Measurements from ENCODE around the gene EP400.

The EP400 gene

DNA sequence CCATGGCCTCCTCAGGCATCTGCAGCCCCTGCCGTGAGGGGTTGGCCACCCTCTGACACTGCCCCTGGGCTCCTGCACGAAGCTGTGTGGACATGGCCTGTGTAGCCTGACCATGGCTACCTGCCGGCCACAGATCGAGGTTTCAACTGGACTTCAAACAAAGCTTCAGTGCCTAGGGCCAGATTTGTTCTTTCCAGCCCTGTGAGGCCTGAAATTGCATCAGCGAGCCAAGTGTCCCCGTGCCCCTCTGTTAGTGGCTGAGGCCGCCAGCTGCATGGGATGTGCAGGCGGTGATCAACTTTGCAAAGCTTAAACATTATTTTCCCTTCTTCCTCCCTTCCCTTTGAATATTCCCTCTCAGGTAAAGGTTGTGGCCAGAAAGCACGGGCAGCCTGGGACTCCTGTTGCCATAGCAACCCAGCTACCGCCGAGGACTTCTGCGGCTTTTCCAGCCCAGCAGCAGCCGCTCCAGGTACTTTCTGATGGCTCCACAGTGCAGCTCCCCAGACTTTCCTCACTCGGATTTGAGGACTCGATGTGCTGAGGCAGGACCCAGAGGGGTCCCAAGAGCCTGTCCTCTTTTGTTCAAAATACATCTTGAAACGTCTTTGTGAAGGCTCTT is 158.6 kb downstream of the EP400 start:
- DNase-seq (ENCODE audit: insufficient read length, low spot score) (no peak), FAIRE-seq (no peak)

- FAIRE-seq (no peak), DNase-seq (ENCODE audit: insufficient read length, low spot score) (no peak)
Observed at GRCh38 chr12:132109741-132110140, 160.0 kb downstream of the EP400 start.

- DNase-seq (ENCODE audit: insufficient read length, low spot score), result no peak
- FAIRE-seq, result no peak
Observed at GRCh38 chr12:132110677-132111076, 160.9 kb downstream of the EP400 start.

GRCh38 chr12:132111654-132112304 is 162.0 kb downstream of the EP400 start:
- FAIRE-seq (no peak), DNase-seq (ENCODE audit: insufficient read length, low spot score) (no peak)

- DNase-seq (ENCODE audit: insufficient read length, low spot score) (no peak), FAIRE-seq (no peak)
Observed at GRCh38 chr12:132114667-132115066, 164.9 kb downstream of the EP400 start.

GRCh38 chr12:132115500-132115899 is 165.8 kb downstream of the EP400 start:
- DNase-seq (ENCODE audit: insufficient read length, low spot score) (no peak), FAIRE-seq (no peak)

GRCh38 chr12:132116709-132117557 is 167.2 kb downstream of the EP400 start:
- FAIRE-seq, result no peak
- no peak for DNase-seq (ENCODE audit: insufficient read length, low spot score)

DNA sequence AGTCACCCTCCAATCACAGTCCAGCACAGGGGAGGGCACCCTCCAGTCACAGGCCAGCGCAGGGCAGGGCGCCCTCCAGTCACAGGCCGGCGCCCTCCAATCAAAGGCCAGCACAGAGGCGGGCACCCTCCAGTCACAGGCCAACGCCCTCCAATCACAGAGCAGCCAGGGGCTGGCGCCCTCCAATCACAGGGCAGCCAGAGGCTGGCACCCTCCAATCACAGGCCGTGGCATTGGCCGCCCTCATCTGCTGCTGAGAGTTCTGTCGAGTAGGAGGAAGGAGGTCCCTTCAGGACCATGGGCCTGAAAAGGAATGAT is 167.8 kb downstream of the EP400 start:
- FAIRE-seq (no peak), DNase-seq (ENCODE audit: insufficient read length, low spot score) (no peak)

DNA sequence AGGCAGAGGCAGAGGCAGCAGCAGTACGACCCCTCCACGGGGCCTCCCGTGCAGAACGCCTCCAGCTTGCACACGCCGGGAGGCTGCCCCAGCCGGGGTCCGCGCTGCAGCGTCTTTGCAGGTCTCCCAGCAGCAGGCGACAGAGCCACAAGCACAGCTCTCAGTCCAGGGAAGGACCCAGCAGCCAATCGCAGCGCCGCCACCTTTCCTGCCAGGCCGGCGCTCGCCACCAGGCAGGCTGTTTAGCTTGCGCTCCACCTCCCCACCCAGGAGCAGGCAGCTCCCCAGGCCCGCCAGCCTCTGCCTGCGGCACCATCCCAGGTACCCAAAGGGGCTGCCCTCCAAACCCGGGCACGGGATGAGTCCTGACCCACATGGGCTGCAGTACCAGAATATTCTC is 169.1 kb downstream of the EP400 start:
- DNase-seq (ENCODE audit: insufficient read length, low spot score) (no peak), FAIRE-seq (no peak)

- no peak for DNase-seq (ENCODE audit: insufficient read length, low spot score)
Observed at GRCh38 chr12:132121283-132121682, 171.5 kb downstream of the EP400 start.

GRCh38 chr12:132123970-132124765 is 174.4 kb downstream of the EP400 start:
- DNase-seq (ENCODE audit: insufficient read length, low spot score) (no peak), FAIRE-seq (peak; percentile 55)

More at GRCh38 chr12:132121283-132121682, 171.5 kb downstream of the EP400 start:
- no peak for FAIRE-seq

- DNase-seq (ENCODE audit: insufficient read length, low spot score) (no peak), FAIRE-seq (no peak)
Observed at GRCh38 chr12:132124766-132125425, 175.2 kb downstream of the EP400 start.

GRCh38 chr12:132125736-132126135 is 176.0 kb downstream of the EP400 start:
- no peak for FAIRE-seq

DNA sequence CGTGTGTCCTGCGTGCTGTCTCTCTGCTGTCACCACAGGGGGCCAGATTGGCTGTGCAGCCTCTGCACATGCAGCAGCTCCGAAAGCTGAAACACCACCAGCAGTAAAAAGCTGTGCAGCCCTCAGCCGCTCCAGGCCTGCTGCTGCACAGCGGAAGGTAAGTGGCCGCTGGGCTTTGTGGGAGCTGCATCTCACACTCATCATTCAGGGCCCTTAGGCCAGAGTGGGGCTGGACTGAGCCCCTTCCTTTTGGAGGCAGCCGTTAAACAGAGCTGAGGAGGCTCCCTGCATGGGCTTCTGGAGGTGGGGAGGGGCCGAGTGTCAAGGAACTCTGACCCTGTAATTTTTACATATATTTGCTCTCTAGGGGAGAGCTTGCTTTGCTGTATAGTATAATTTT is 177.3 kb downstream of the EP400 start:
- DNase-seq (ENCODE audit: insufficient read length, low spot score) (no peak), FAIRE-seq (no peak)

More at GRCh38 chr12:132125736-132126135, 176.0 kb downstream of the EP400 start:
- no peak for DNase-seq (ENCODE audit: insufficient read length, low spot score)

DNA sequence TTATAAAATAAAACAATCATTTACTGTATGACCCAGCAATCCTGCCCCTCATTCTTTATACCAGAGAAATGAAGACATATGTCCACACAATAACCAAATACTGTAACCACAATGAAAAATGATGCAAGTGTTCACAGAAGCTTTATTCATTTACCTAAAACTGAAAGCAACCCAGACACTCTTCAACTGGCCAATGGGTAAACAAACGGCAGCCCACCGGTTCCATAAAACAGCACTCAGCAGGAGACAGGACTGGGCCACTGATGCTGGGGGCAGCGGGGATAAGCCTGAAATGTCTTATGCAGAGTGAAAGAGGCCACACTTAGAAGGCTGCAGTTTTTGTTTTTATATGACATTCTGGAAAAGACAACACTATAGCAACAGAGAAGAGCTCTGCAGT is 179.3 kb downstream of the EP400 start:
- FAIRE-seq (no peak), DNase-seq (ENCODE audit: insufficient read length, low spot score) (no peak)

- DNase-seq (ENCODE audit: insufficient read length, low spot score), result no peak
- no peak for FAIRE-seq
Observed at GRCh38 chr12:132130690-132131089, 180.9 kb downstream of the EP400 start.
